ENCODE data around the gene ABHD16B. TPM values are rescaled to one million over a fixed set of nuclear protein-coding genes. Genes with fewer than 3 reads are reported as not detected.
A peak's percentile ranks its signal among the peaks of the same experiment; 100 is the strongest.
"Not testable (repeated sequence)": the region's sequence is repeated elsewhere in the genome, so short reads cannot be mapped to it uniquely, and the experiment has no call there.

ABHD16B gene
- total and polyA plus RNA-seq, 4 experiments from 2014 or later: not detected

- POLR2A ChIA-PET (ENCODE audit: partially characterized antibody); H3K27me3 ChIP-seq (ENCODE audit: insufficient read depth, low read length); H3K27ac Mint-ChIP-seq; DNase-seq; H3K4me3 Mint-ChIP-seq; H3K27ac ChIP-seq (ENCODE audit: low read depth, low read length); H3K4me3 ChIP-seq (ENCODE audit: low read length in 2 of 2); H3K27me3 Mint-ChIP-seq; H3K9me3 ChIP-seq (ENCODE audit: control insufficient read depth in 1 of 2, low read length in 2 of 2); H3K9me3 Mint-ChIP-seq; H3K4me1 Mint-ChIP-seq; H3K4me1 ChIP-seq (ENCODE audit: insufficient read depth, low read length); intact Hi-C loops (cut with micrococcal nuclease): not testable (repeated sequence)
- H3K36me3 ChIP-seq (ENCODE audit: insufficient read depth, low read length): peaks cover 51% of the 10 kb centered on the region
- H3K36me3 Mint-ChIP-seq: peaks cover 12 to 34% of the 10 kb centered on the region in 2 donors
- CTCF ChIA-PET (ENCODE audit: partially characterized antibody): interaction anchor here (1.2 kb wide), 1 partner anchor 9 kb away, joined by 4 read pairs; no protein-coding TSS in a partner anchor
These were observed 19.6 kb downstream of the ABHD16B start for GRCh38 chr20:63880901-63881300.

GRCh38 chr20:63881451-63882226, 20.3 kb downstream of the ABHD16B start:
- H3K4me3 ChIP-seq (ENCODE audit: low read length in 2 of 2): no peak overlapping the region
- no peaks in the 10 kb centered on the region for H3K9me3 Mint-ChIP-seq
- intact Hi-C loops (cut with micrococcal nuclease): no loop called here
- no peak for DNase-seq
- no peaks in the 10 kb centered on the region for H3K9me3 ChIP-seq (ENCODE audit: control insufficient read depth in 1 of 2, low read length in 2 of 2)
- peaks cover 45% of the 10 kb centered on the region for H3K36me3 ChIP-seq (ENCODE audit: insufficient read depth, low read length)
- H3K36me3 Mint-ChIP-seq: peaks cover 6 to 28% of the 10 kb centered on the region in 2 donors
- no peak overlapping the region for H3K4me3 Mint-ChIP-seq
- ChIA-PET POLR2A (ENCODE audit: partially characterized antibody) (interaction anchor here (0.6 kb wide), 1 partner anchor 15 kb away, joined by 5 read pairs; no protein-coding TSS in a partner anchor), CTCF (ENCODE audit: partially characterized antibody) (interaction anchor here (1.2 kb wide), 1 partner anchor 10 kb away, joined by 4 read pairs; no protein-coding TSS in a partner anchor)
- no peaks in the 10 kb centered on the region for H3K4me1 Mint-ChIP-seq
- no peak overlapping the region for H3K27ac Mint-ChIP-seq
- no peaks in the 10 kb centered on the region for H3K27me3 Mint-ChIP-seq
- no peaks in the 10 kb centered on the region for H3K4me1 ChIP-seq (ENCODE audit: insufficient read depth, low read length)
- no peak overlapping the region for H3K27ac ChIP-seq (ENCODE audit: low read depth, low read length)
- H3K27me3 ChIP-seq (ENCODE audit: insufficient read depth, low read length): no peaks in the 10 kb centered on the region

- no peaks in the 10 kb centered on the region for H3K4me1 ChIP-seq (ENCODE audit: insufficient read depth, low read length)
- Mint-ChIP-seq H3K4me1 (peaks cover 0 to 1% (median 0%) of the 10 kb centered on the region in 4 donors), H3K36me3 (peaks cover 8 to 31% of the 10 kb centered on the region in 2 donors), H3K4me3 (no peak overlapping the region), H3K9me3 (no peaks in the 10 kb centered on the region), H3K27me3 (no peaks in the 10 kb centered on the region), H3K27ac (peak overlapping the region in 1 of 7 donors; percentile 81)
- no peaks in the 10 kb centered on the region for H3K27me3 ChIP-seq (ENCODE audit: insufficient read depth, low read length)
- no peak overlapping the region for H3K4me3 ChIP-seq (ENCODE audit: low read length in 2 of 2)
- H3K36me3 ChIP-seq (ENCODE audit: insufficient read depth, low read length): peaks cover 50% of the 10 kb centered on the region
- no peaks in the 10 kb centered on the region for H3K9me3 ChIP-seq (ENCODE audit: control insufficient read depth in 1 of 2, low read length in 2 of 2)
- ChIA-PET CTCF (ENCODE audit: partially characterized antibody) (no interaction called here), POLR2A (ENCODE audit: partially characterized antibody) (no interaction called here)
- intact Hi-C loops (cut with micrococcal nuclease): no loop called here
- H3K27ac ChIP-seq (ENCODE audit: low read depth, low read length): no peak overlapping the region
- DNase-seq: no peak
These were observed 21.2 kb downstream of the ABHD16B start for GRCh38 chr20:63882257-63883200.

- peaks cover 8 to 28% of the 10 kb centered on the region in 2 donors for H3K36me3 Mint-ChIP-seq
- Histone ChIP-seq H3K4me1 (ENCODE audit: insufficient read depth, low read length) (no peaks in the 10 kb centered on the region), H3K36me3 (ENCODE audit: insufficient read depth, low read length) (peaks cover 52% of the 10 kb centered on the region), H3K27ac (ENCODE audit: low read depth, low read length) (no peak overlapping the region), H3K27me3 (ENCODE audit: insufficient read depth, low read length) (no peaks in the 10 kb centered on the region), H3K4me3 (ENCODE audit: low read length in 2 of 2) (no peak overlapping the region), H3K9me3 (ENCODE audit: control insufficient read depth in 1 of 2, low read length in 2 of 2) (no peaks in the 10 kb centered on the region)
- H3K4me1 Mint-ChIP-seq: peaks cover 0 to 1% (median 0%) of the 10 kb centered on the region in 4 donors
- no peak overlapping the region for H3K4me3 Mint-ChIP-seq
- H3K9me3 Mint-ChIP-seq: no peaks in the 10 kb centered on the region
- POLR2A ChIA-PET (ENCODE audit: partially characterized antibody): no interaction called here
- intact Hi-C loops (cut with micrococcal nuclease): no loop called here
- DNase-seq: no peak
- H3K27me3 Mint-ChIP-seq: no peaks in the 10 kb centered on the region
- CTCF ChIA-PET (ENCODE audit: partially characterized antibody): no interaction called here
- no peak overlapping the region for H3K27ac Mint-ChIP-seq
These were observed 21.9 kb downstream of the ABHD16B start for GRCh38 chr20:63883201-63883593.

GRCh38 chr20:63884506-63885263, 23.4 kb downstream of the ABHD16B start:
- peaks cover 16 to 35% of the 10 kb centered on the region in 2 donors for H3K36me3 Mint-ChIP-seq
- no peak overlapping the region for H3K4me3 ChIP-seq (ENCODE audit: low read length in 2 of 2)
- H3K27ac ChIP-seq (ENCODE audit: low read depth, low read length): no peak overlapping the region
- no peaks in the 10 kb centered on the region for H3K27me3 ChIP-seq (ENCODE audit: insufficient read depth, low read length)
- ChIA-PET CTCF (ENCODE audit: partially characterized antibody) (interaction anchor here (0.7 kb wide), 1 partner anchor 347 kb away, joined by 3 read pairs; the partner anchor contains the start of gene PTK6), POLR2A (ENCODE audit: partially characterized antibody) (no interaction called here)
- no peaks in the 10 kb centered on the region for H3K4me1 ChIP-seq (ENCODE audit: insufficient read depth, low read length)
- no peaks in the 10 kb centered on the region for H3K27me3 Mint-ChIP-seq
- H3K4me1 Mint-ChIP-seq: peaks cover 0 to 1% (median 0%) of the 10 kb centered on the region in 4 donors
- intact Hi-C loops (cut with micrococcal nuclease): no loop called here
- peaks cover 53% of the 10 kb centered on the region for H3K36me3 ChIP-seq (ENCODE audit: insufficient read depth, low read length)
- H3K9me3 ChIP-seq (ENCODE audit: control insufficient read depth in 1 of 2, low read length in 2 of 2): no peaks in the 10 kb centered on the region
- H3K9me3 Mint-ChIP-seq: no peaks in the 10 kb centered on the region
- no peak overlapping the region for H3K27ac Mint-ChIP-seq
- no peak for DNase-seq
- no peak overlapping the region for H3K4me3 Mint-ChIP-seq

GRCh38 chr20:63885264-63886053, 24.2 kb downstream of the ABHD16B start:
- Histone ChIP-seq H3K4me1 (ENCODE audit: insufficient read depth, low read length) (no peaks in the 10 kb centered on the region), H3K27me3 (ENCODE audit: insufficient read depth, low read length) (no peaks in the 10 kb centered on the region), H3K27ac (ENCODE audit: low read depth, low read length) (no peak overlapping the region), H3K36me3 (ENCODE audit: insufficient read depth, low read length) (peaks cover 60% of the 10 kb centered on the region), H3K9me3 (ENCODE audit: control insufficient read depth in 1 of 2, low read length in 2 of 2) (no peaks in the 10 kb centered on the region), H3K4me3 (ENCODE audit: low read length in 2 of 2) (no peak overlapping the region)
- Mint-ChIP-seq H3K27ac (no peak overlapping the region), H3K36me3 (peaks cover 18 to 41% of the 10 kb centered on the region in 2 donors), H3K27me3 (no peaks in the 10 kb centered on the region), H3K9me3 (no peaks in the 10 kb centered on the region), H3K4me1 (peaks cover 0 to 1% (median 0%) of the 10 kb centered on the region in 4 donors), H3K4me3 (no peak overlapping the region)
- intact Hi-C loops (cut with micrococcal nuclease): no loop called here
- POLR2A ChIA-PET (ENCODE audit: partially characterized antibody): interaction anchor here (0.6 kb wide), 1 partner anchor 102 kb away, joined by 3 read pairs; no protein-coding TSS in a partner anchor
- CTCF ChIA-PET (ENCODE audit: partially characterized antibody): no interaction called here
- DNase-seq: no peak
